Stimulated activated naive CD8-positive, alpha-beta T cell treated with anti-CD3 and anti-CD28 coated beads, Interleukin-15, amount 100 ng/mL, for 72 hours (primary cell): ENCODE data around the gene SCN1B.
"Not testable (repeated sequence)": the region's sequence is repeated elsewhere in the genome, so short reads cannot be mapped to it uniquely, and the experiment has no call there.

Source experiments
- ATAC-seq: fragments of 150-1000 bp; cut with Tn5 transposase; 2 replicates; pipeline ENCODE4 v1.10.0; 2021; ENCODE audit warnings: mild to moderate bottlenecking, moderate library complexity
- DNase-seq, 2 donors: peaks; one replicate each; pipeline ENCODE4 v3.0.0; 2021 to 2022
- H3K27ac Mint-ChIP-seq, 2 donors: one replicate each; pipeline ENCODE4 v1.8.0; 2022; ENCODE audit warnings: mild to moderate bottlenecking in 2 of 2, mixed read lengths in 2 of 2, moderate library complexity in 2 of 2
- H3K27me3 Mint-ChIP-seq: one replicate; pipeline ENCODE4 v1.8.0; 2022; ENCODE audit warnings: mixed read lengths
- H3K4me1 Mint-ChIP-seq: one replicate; pipeline ENCODE4 v1.8.0; 2022; ENCODE audit warnings: mild to moderate bottlenecking, mixed read lengths
- H3K4me3 Mint-ChIP-seq, 2 donors: one replicate each; pipeline ENCODE4 v1.8.0; 2022; ENCODE audit warnings: mild to moderate bottlenecking in 2 of 2, mixed read lengths in 2 of 2, moderate library complexity in 1 of 2
- H3K9me3 Mint-ChIP-seq, 2 donors: one replicate each; pipeline ENCODE4 v1.8.0; 2022; ENCODE audit warnings: mixed read lengths in 2 of 2

The SCN1B gene

GRCh38 chr19:35009424-35010415 lies 20.6 kb upstream of the SCN1B start:
- DNase-seq = no peak
- H3K27me3 Mint-ChIP-seq = no peaks in the 10 kb centered on the region
- no peaks in the 10 kb centered on the region for H3K9me3 Mint-ChIP-seq
- no peak overlapping the region for H3K4me3 Mint-ChIP-seq
- peak overlapping the region; percentile 33 to 37 for H3K27ac Mint-ChIP-seq
- peaks cover 88% of the 10 kb centered on the region for H3K4me1 Mint-ChIP-seq
- ATAC-seq = no peak

GRCh38 chr19:35011091-35011689 lies 19.1 kb upstream of the SCN1B start:
- Mint-ChIP-seq H3K27ac (peak overlapping the region; percentile 7 to 71), H3K27me3 (no peaks in the 10 kb centered on the region), H3K4me1 (peaks cover 77% of the 10 kb centered on the region), H3K9me3 (no peaks in the 10 kb centered on the region), H3K4me3 (peak overlapping the region; percentile 48 to 63)
- DNase-seq = no peak
- peak; percentile 25 for ATAC-seq

GRCh38 chr19:35011737-35012682 lies 18.3 kb upstream of the SCN1B start:
- Mint-ChIP-seq H3K27me3 (no peaks in the 10 kb centered on the region), H3K27ac (peak overlapping the region in 1 of 2 donors; percentile 86), H3K9me3 (no peaks in the 10 kb centered on the region), H3K4me3 (peak overlapping the region; percentile 30 to 85), H3K4me1 (peaks cover 68% of the 10 kb centered on the region)
- ATAC-seq = no peak
- DNase-seq = no peak

- ATAC-seq (peak; percentile 73), DNase-seq (peak; percentile 78 to 81)
- Mint-ChIP-seq H3K9me3 (no peaks in the 10 kb centered on the region), H3K27ac (peak overlapping the region; percentile 87 to 98), H3K4me1 (peaks cover 74% of the 10 kb centered on the region), H3K4me3 (peak overlapping the region; percentile 85), H3K27me3 (no peaks in the 10 kb centered on the region)
Measured at GRCh38 chr19:35013041-35013819, 17.0 kb upstream of the SCN1B start.

GRCh38 chr19:35013820-35014754 lies 16.2 kb upstream of the SCN1B start:
- ATAC-seq (peak; percentile 75), DNase-seq (peak in 1 of 2 donors; percentile 61)
- no peaks in the 10 kb centered on the region for H3K9me3 Mint-ChIP-seq
- peak overlapping the region; percentile 95 to 98 for H3K27ac Mint-ChIP-seq
- H3K27me3 Mint-ChIP-seq = no peaks in the 10 kb centered on the region
- H3K4me3 Mint-ChIP-seq = peak overlapping the region; percentile 85
- H3K4me1 Mint-ChIP-seq = peaks cover 75% of the 10 kb centered on the region

- Mint-ChIP-seq H3K4me3 (peak overlapping the region; percentile 85), H3K27ac (peak overlapping the region; percentile 94 to 95), H3K4me1 (peaks cover 68% of the 10 kb centered on the region)
- not testable (repeated sequence) for DNase-seq, ATAC-seq, H3K9me3 Mint-ChIP-seq, H3K27me3 Mint-ChIP-seq
Measured at GRCh38 chr19:35014774-35015173, 15.5 kb upstream of the SCN1B start.

DNA sequence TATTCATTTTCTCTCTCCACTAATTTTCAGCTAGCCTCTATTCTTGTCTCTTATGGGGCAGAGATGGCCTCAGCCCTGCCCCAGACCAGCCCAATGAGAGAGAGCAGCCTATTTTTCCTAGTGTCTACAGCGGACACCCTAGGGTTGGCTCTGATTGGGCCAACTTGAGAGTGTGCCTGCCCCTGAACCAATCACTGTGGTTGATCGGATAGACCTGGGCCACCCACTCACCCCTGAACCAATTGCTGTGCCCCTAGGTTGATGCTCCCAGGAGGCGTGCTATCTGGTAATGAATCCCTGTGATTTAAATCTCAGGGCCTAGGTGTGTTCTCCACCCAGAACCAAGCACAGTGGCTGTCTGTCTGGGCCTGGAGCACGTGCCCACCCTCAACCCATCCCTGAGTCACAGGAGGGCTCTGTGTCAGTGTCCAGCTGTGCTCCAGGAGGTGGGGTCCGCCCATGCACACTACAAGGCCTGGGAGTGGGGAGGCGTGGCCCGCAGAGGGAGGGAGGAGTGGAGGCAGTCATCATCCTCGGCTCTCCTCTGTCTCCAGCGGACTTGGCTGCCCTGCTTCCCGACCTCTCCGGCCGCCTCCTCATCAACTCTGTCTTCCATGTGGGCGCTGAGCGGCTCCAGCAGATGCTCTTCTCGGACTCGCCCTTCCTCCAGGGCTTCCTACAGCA lies 14.9 kb upstream of the SCN1B start:
- Mint-ChIP-seq H3K9me3 (no peaks in the 10 kb centered on the region), H3K4me3 (no peak overlapping the region), H3K4me1 (peaks cover 61% of the 10 kb centered on the region), H3K27me3 (no peaks in the 10 kb centered on the region), H3K27ac (peak overlapping the region in 1 of 2 donors; percentile 34)
- no peak for DNase-seq
- no peak for ATAC-seq

DNA sequence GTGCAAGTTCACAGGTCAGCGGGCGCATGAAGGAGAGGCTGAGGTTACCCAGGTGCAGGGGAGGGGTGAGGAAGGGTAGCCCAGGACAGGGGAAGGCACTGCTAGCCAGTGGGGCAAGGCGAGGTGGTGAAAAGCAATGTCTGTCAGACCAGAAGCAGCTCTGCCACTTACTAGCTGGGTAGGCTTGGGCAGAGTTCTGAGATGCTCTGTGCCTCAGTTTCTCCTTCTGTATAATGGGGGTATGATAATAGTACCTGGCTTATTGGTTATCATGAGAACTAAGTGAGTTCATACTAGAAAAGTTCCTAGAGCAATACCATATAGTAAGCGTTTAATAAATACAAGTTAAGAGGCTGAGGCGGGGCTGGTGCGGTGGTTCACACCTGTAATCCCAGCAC lies 14.3 kb upstream of the SCN1B start:
- Mint-ChIP-seq H3K27me3 (no peaks in the 10 kb centered on the region), H3K4me3 (no peak overlapping the region), H3K27ac (peak overlapping the region in 1 of 2 donors; percentile 34), H3K4me1 (peaks cover 56% of the 10 kb centered on the region), H3K9me3 (no peaks in the 10 kb centered on the region)
- ATAC-seq (no peak), DNase-seq (no peak)

GRCh38 chr19:35017507-35017906 lies 12.8 kb upstream of the SCN1B start:
- Mint-ChIP-seq H3K4me1 (peaks cover 40% of the 10 kb centered on the region), H3K9me3 (no peaks in the 10 kb centered on the region), H3K27ac (peak overlapping the region; percentile 82 to 94), H3K27me3 (no peaks in the 10 kb centered on the region), H3K4me3 (peak overlapping the region in 1 of 2 donors; percentile 34)
- no peak for ATAC-seq
- no peak for DNase-seq

DNA sequence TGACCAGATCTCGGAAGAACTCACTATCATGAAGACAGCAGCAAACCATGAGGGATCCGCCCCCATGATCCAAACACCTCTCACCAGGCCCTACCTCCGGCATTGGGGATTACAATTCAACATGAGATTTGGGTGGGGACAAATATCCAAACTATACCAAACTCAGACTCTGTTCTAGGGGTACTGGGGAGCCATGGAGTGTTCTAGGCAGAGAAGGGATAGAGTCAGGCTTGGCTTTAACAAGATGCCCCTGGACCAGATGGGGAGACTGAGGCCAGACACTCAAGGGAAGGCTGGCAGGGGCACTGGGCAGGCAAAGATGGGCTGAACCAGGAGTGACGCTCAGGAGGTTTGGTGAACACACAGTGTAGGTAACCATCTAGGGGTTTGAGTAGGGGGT lies 11.9 kb upstream of the SCN1B start:
- ATAC-seq = no peak
- H3K27me3 Mint-ChIP-seq = no peaks in the 10 kb centered on the region
- H3K4me3 Mint-ChIP-seq = no peak overlapping the region
- H3K9me3 Mint-ChIP-seq = no peaks in the 10 kb centered on the region
- no peak for DNase-seq
- peak overlapping the region in 1 of 2 donors; percentile 85 for H3K27ac Mint-ChIP-seq
- H3K4me1 Mint-ChIP-seq = peaks cover 32% of the 10 kb centered on the region

DNA sequence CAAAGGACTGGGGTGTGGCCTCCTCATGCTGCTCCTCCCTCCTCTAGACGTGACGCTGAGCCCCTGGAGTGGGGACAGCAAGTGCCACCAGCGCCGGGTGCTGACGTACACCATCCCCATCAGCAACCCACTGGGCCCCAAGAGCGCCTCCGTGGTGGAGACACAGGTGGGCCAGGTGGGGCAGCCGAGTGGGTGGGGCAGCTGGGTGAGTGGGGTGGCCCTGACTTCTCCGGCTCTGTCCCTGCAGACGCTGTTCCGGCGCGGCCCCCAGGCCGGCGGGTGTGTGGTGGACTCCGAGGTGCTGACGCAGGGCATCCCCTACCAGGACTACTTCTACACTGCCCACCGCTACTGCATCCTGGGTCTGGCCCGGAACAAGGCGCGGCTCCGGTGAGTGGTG lies 11.1 kb upstream of the SCN1B start:
- H3K27ac Mint-ChIP-seq = no peak overlapping the region
- no peak overlapping the region for H3K4me3 Mint-ChIP-seq
- DNase-seq = no peak
- H3K4me1 Mint-ChIP-seq = peaks cover 24% of the 10 kb centered on the region
- no peaks in the 10 kb centered on the region for H3K9me3 Mint-ChIP-seq
- no peaks in the 10 kb centered on the region for H3K27me3 Mint-ChIP-seq
- ATAC-seq = no peak

DNA sequence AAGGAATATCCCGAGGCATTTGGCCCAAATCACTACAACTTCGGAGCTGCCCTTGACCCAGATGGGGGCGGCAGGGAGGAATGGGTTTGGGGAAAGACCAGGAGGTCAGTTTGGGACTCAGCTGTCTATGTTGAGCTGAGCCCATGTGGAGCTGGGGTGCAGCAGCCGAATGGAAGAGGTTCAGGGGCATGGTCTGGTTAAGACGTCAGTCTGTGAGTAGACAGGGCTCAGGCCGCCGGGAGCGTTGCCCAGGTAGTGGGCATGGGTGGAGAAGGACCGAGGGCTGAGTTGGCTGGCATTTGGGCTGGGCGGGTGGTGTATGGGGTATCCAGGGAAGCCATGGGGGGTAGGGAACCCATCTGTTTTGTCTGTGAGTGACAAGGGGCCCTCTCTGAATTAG lies 9.3 kb upstream of the SCN1B start:
- H3K27me3 Mint-ChIP-seq = no peaks in the 10 kb centered on the region
- H3K9me3 Mint-ChIP-seq = no peaks in the 10 kb centered on the region
- peak overlapping the region in 1 of 2 donors; percentile 90 for H3K27ac Mint-ChIP-seq
- no peak overlapping the region for H3K4me3 Mint-ChIP-seq
- ATAC-seq = no peak
- H3K4me1 Mint-ChIP-seq = peaks cover 15% of the 10 kb centered on the region
- no peak for DNase-seq

GRCh38 chr19:35021596-35021995 lies 8.7 kb upstream of the SCN1B start:
- DNase-seq (no peak), ATAC-seq (peak; percentile 15)
- Mint-ChIP-seq H3K4me3 (no peak overlapping the region), H3K9me3 (no peaks in the 10 kb centered on the region), H3K27me3 (no peaks in the 10 kb centered on the region), H3K4me1 (peaks cover 20% of the 10 kb centered on the region), H3K27ac (peak overlapping the region in 1 of 2 donors; percentile 90)
